Pancreas (tissue), 10 donors: ENCODE data around the gene DMD. TPM values are rescaled to one million over a fixed set of nuclear protein-coding genes. Genes with fewer than 3 reads are reported as not detected.
A peak's percentile ranks its signal among the peaks of the same experiment; 100 is the strongest.

Experiments
- ATAC-seq, 4 donors: fragments of 200-7000 bp; cut with Tn5 transposase; one replicate each; pipeline versions ENCODE4 v1.8.0 to v1.9.1; 2020; ENCODE audit warnings: mild to moderate bottlenecking in 4 of 4, moderate library complexity in 4 of 4
- DNase-seq, 6 donors: peaks; one replicate each; pipeline ENCODE4 v3.0.0-alpha.2; 2020
- FAIRE-seq: peaks from 2 replicates; lab custom pipeline; 2012; peaks lifted over from hg19 to GRCh38; lab: Jason Lieb, UNC
- H3K27ac ChIP-seq, 4 donors: fragments of 200-600 bp; sonication (generic); 1 replicate in 3 of 4; 2 replicates in 1 of 4; pipeline versions ENCODE4 v1.5.0 to v1.8.0; 2020
- H3K27me3 ChIP-seq, 4 donors: fragments of 200-600 bp; one replicate each; pipeline ENCODE4 v1.8.0; 2021
- H3K36me3 ChIP-seq, 3 donors: fragments of 200-600 bp; sonication (generic) in 1 of 3; one replicate each; pipeline versions ENCODE4 v1.5.0 to v1.8.0; 2020 to 2021
- H3K4me1 ChIP-seq, 3 donors: fragments of 200-600 bp; one replicate each; pipeline ENCODE4 v1.8.0; 2021
- H3K4me3 ChIP-seq, 4 donors: fragments of 200-600 bp; sonication (generic) in 2 of 4; one replicate each; pipeline versions ENCODE4 v1.5.0 to v1.8.0; 2020 to 2021
- H3K9me3 ChIP-seq, 4 donors: fragments of 200-600 bp; one replicate each; pipeline ENCODE4 v1.8.0; 2021
- WGBS, 2 donors: extraction: QIAGEN DNeasy Blood & Tissue Kit; methylation state at CpG; one replicate each; pipeline ENCODE4 v1.1.7; 2013; 5-methylcytosine and 5-hydroxymethylcytosine counted together
- intact Hi-C, 3 donors: fragments of 100-400 bp; cut with DNase I; formaldehyde crosslinking; loops; one replicate each; pipeline versions ENCODE4 v1.11.1 to v1.14.2; 2022
- polyA plus RNA-seq, 2 donors: library from polyadenylated mRNA; stranded (reverse); fragments of 200-250 nt; gene quantifications; one replicate each; pipeline ENCODE4 v1.2.3, GENCODE V29; 2013
- total RNA-seq, 6 donors: library from RNA; stranded (reverse); fragmentation: NEBNext Ultra II Directional in 4 of 6; extraction: Animal tissue kit (Norgen Biotek cat#: 25700) in 4 of 6; gene quantifications; one replicate each; pipeline versions ENCODE4 v1.2.1 to v1.2.4, GENCODE V29; 2021 to 2023
- TF ChIP-seq, protein P1 (sequence below), 4 donors: fragments of 200-600 bp; sonication (generic) in 3 of 4; IDR thresholded peaks; one replicate each; pipeline versions ENCODE4 v1.5.0 to v1.8.0; 2021; ENCODE audit warnings: antibody characterized with exemption in 4 of 4
- donor health status: healthy with polysubstance abuse.
- donor health status: DM: no; HTN: no; CAD: no; lungs with moderate emphysema.
- donor health status: DM: no; HTN: no; CAD: no.
- donor health status: control.
- donor health status: control.
- donor health status: Bipolar disorder and iron deficiency.
- donor health status: DM: yes; HTN: yes; CAD: no.
- donor health status: DM: no; HTN: no; CAD: no.
- donor health status: DM: no; HTN: no; CAD: no.
- donor health status: DM: yes; HTN: yes; CAD: no.

The DMD gene
- total and polyA plus RNA-seq, 8 donors: 9.1 to 46.5 (median 32.1) TPM

DNA sequence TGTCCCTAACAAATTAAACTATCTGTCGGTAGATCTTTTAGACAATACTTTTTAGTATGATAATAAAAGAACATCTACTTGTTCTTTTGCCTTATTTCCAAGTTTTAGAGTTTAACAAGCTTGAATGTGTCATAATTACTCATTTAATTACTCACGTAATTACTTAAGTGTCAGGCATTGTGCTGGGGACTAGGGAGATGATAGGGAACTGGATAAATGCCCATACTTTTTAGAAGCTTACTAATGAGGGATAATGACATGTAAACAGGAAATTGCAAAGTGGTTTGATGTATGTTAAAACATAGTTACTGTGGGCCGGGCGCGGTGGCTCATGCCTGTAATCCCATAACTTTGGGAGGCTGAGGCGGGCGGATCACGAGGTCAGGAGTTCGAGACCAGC is 158.3 kb downstream of the DMD start:
- H3K9me3 ChIP-seq: no peaks in the 10 kb centered on the region
- no peak for ATAC-seq
- peaks cover 0 to 5% (median 0%) of the 10 kb centered on the region in 4 donors for H3K27me3 ChIP-seq
- FAIRE-seq: no peak
- no peaks in the 10 kb centered on the region for H3K4me1 ChIP-seq
- intact Hi-C loops: no loop called here
- TF ChIP-seq, protein P1, sequence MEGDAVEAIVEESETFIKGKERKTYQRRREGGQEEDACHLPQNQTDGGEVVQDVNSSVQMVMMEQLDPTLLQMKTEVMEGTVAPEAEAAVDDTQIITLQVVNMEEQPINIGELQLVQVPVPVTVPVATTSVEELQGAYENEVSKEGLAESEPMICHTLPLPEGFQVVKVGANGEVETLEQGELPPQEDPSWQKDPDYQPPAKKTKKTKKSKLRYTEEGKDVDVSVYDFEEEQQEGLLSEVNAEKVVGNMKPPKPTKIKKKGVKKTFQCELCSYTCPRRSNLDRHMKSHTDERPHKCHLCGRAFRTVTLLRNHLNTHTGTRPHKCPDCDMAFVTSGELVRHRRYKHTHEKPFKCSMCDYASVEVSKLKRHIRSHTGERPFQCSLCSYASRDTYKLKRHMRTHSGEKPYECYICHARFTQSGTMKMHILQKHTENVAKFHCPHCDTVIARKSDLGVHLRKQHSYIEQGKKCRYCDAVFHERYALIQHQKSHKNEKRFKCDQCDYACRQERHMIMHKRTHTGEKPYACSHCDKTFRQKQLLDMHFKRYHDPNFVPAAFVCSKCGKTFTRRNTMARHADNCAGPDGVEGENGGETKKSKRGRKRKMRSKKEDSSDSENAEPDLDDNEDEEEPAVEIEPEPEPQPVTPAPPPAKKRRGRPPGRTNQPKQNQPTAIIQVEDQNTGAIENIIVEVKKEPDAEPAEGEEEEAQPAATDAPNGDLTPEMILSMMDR (IDR thresholded peaks at IDR 0.05): no peak
- no peaks in the 10 kb centered on the region for H3K36me3 ChIP-seq
- no peak overlapping the region for H3K27ac ChIP-seq
- H3K4me3 ChIP-seq: no peak overlapping the region
- WGBS, 2 donors: 83 to 96% methylated on average over 9 of the region's 9 CpGs
- DNase-seq: no peak

DNA sequence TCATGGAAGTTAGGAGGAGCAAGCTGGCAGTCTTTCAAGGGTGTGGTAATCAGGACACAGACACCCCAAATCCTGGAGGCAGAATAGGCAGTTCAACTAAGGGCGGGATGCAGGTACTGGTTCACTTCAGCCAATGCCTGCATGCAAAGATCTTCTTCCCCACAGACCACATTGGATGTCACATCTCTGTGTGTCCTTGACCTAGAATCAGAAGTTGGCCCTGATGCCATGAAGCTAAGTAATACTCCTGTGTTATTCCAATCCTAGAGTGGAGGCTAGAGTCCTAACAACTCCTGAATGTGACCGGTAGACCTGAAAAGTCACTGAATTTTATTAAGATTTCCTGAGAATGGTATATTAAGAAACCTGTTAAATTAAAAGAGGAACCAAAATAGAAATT is 165.5 kb downstream of the DMD start:
- FAIRE-seq (no peak), DNase-seq (no peak), ATAC-seq (no peak)
- H3K4me3 ChIP-seq: no peak overlapping the region
- 95 to 96% methylated on average over 2 of the region's 2 CpGs for WGBS, 2 donors
- intact Hi-C loops: no loop called here
- H3K36me3 ChIP-seq: no peaks in the 10 kb centered on the region
- H3K4me1 ChIP-seq: no peaks in the 10 kb centered on the region
- TF ChIP-seq, protein P1 (IDR thresholded peaks at IDR 0.05): no peak
- H3K27me3 ChIP-seq: no peaks in the 10 kb centered on the region
- no peaks in the 10 kb centered on the region for H3K9me3 ChIP-seq
- H3K27ac ChIP-seq: no peak overlapping the region

DNA sequence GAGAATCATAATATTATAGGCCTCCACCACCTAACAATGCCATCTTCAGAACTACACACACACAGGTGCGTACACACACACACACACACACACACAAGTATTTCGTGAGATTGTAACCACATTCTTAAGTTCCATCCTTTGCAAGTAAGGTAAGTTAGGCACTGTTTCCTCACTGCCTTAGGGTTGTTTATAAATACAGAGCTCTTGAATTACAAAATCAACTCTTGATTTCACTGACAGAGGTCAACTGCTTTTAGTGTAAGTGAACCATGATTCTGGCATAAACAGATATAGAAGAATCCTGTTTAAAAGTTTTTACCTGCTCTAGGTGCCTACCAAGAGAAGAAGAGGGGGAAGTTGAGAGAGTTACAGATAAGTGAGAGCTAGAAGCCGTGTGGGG is 166.1 kb downstream of the DMD start:
- 42 to 67% methylated on average over 3 of the region's 3 CpGs for WGBS, 2 donors
- Histone ChIP-seq H3K27ac (no peak overlapping the region), H3K27me3 (no peaks in the 10 kb centered on the region), H3K36me3 (no peaks in the 10 kb centered on the region), H3K4me1 (no peaks in the 10 kb centered on the region), H3K9me3 (no peaks in the 10 kb centered on the region), H3K4me3 (no peak overlapping the region)
- FAIRE-seq: no peak
- intact Hi-C loops: no loop called here
- DNase-seq: no peak
- TF ChIP-seq, protein P1 (IDR thresholded peaks at IDR 0.05): no peak
- no peak for ATAC-seq

DNA sequence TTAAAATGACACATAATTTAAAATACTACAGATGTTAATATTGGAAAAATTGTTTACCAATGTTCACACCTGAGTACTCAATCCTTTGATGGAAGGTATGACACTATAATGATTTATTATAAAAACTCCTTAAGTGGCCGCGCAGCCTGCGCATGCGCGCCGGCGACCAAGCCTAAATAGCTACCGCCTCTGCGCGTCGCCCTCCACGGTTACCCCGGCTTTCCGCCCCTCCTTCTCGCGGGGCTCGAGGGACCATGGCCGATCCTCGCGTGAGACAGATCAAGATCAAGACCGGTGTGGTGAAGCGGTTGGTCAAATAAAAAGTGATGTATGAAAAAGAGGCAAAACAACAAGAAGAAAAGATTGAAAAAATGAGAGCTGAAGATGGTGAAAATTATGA is 170.2 kb downstream of the DMD start:
- FAIRE-seq (no peak), DNase-seq (no peak), ATAC-seq (no peak)
- Histone ChIP-seq H3K27ac (no peak overlapping the region), H3K4me1 (no peaks in the 10 kb centered on the region), H3K36me3 (no peaks in the 10 kb centered on the region), H3K9me3 (no peaks in the 10 kb centered on the region), H3K4me3 (no peak overlapping the region), H3K27me3 (no peaks in the 10 kb centered on the region)
- intact Hi-C loops: no loop called here
- WGBS, 2 donors: 93 to 94% methylated on average over 22 of the region's 22 CpGs
- TF ChIP-seq, protein P1 (IDR thresholded peaks at IDR 0.05): no peak

DNA sequence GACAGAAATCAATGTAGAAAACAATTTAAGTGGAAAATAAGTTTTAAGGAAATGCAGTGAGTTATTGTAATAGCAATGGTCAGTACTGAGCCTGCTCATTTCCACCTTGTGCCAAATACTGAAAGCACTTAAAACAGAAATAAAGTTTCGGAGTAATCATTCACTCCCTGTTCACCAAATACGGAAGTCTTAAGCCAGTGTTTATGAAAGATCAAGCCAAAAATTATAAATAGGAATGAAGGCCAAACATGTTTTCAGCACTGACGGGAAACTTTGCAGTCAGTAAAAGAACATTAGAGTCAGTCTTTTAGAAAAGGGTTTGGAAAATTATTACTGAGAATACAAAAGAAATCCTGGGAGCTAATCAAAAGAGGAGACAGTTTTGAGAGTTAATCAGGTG is 178.6 kb downstream of the DMD start:
- Histone ChIP-seq H3K9me3 (no peaks in the 10 kb centered on the region), H3K36me3 (no peaks in the 10 kb centered on the region), H3K4me3 (no peak overlapping the region), H3K27ac (no peak overlapping the region), H3K27me3 (no peaks in the 10 kb centered on the region), H3K4me1 (no peaks in the 10 kb centered on the region)
- ATAC-seq (no peak), FAIRE-seq (peak; percentile 83), DNase-seq (no peak)
- TF ChIP-seq, protein P1 (IDR thresholded peaks at IDR 0.05): no peak
- intact Hi-C loops: no loop called here
- WGBS, 2 donors: 36 to 77% methylated on average over 3 of the region's 3 CpGs
